Endothelial cell of umbilical vein (primary cell): Measurements from ENCODE around the gene ZNF282. TPM values are rescaled to one million over a fixed set of nuclear protein-coding genes. Genes with fewer than 3 reads are reported as not detected.
A peak's percentile ranks its signal among the peaks of the same experiment; 100 is the strongest.

Experiments used
- BruUV-seq: library from RNA; stranded (reverse); fragments of 400-500 nt; replicated peaks from 2 replicates; lab custom pipeline; 2021; lab: Mats Ljungman, UMichigan
- CTCF ChIA-PET: fragments of 300-600, 350-600 bp; sonication (Branson Sonifier 250); formaldehyde crosslinking; loops from one replicate; lab custom pipeline; 2021; ENCODE audit warnings: antibody characterized with exemption, inconsistent platforms; lab: Charles Lee
- POLR2A ChIA-PET: fragments of 300-600, 350-600 bp; sonication (Branson Sonifier 250); formaldehyde crosslinking; loops from one replicate; lab custom pipeline; 2021; ENCODE audit warnings: antibody characterized with exemption, inconsistent platforms; lab: Charles Lee
- DNase-seq: peaks from one replicate; pipeline ENCODE4 v3.0.0-alpha.2; 2011; ENCODE audit warnings: low read depth, low spot score
- FAIRE-seq: peaks from 2 replicates; lab custom pipeline; 2011; peaks lifted over from hg19 to GRCh38; lab: Jason Lieb, UNC
- H2AFZ ChIP-seq: 2 replicates; pipeline ENCODE4 v1.6.0; 2012; ENCODE audit warnings: low read depth, low read length, control low read depth, inconsistent platforms
- H3K27ac ChIP-seq: 2 replicates; pipeline ENCODE4 v1.5.1; 2011; ENCODE audit warnings: low read depth, mild to moderate bottlenecking, control low read depth, low read length, moderate library complexity; ENCODE audit not compliant: insufficient read depth
- H3K27me3 ChIP-seq, 2 experiments: 2 replicates each; pipeline versions ENCODE4 v1.6.0 to v1.6.1; 2011; ENCODE audit warnings: low read length in 2 of 2, mixed read lengths in 1 of 2; ENCODE audit not compliant: control insufficient read depth in 2 of 2, insufficient read depth in 2 of 2
- H3K36me3 ChIP-seq, 2 experiments: 2 replicates in 1 of 2; 3 replicates in 1 of 2; pipeline ENCODE4 v1.5.1; 2011; ENCODE audit warnings: low read length in 2 of 2, mild to moderate bottlenecking in 1 of 2, moderate library complexity in 1 of 2; ENCODE audit not compliant: control insufficient read depth in 2 of 2, insufficient read depth in 2 of 2; ENCODE audit errors: extremely low read depth in 1 of 2
- H3K4me1 ChIP-seq: 3 replicates; pipeline ENCODE4 v1.5.1; 2011; ENCODE audit warnings: mild to moderate bottlenecking, low read length; ENCODE audit not compliant: control insufficient read depth, insufficient read depth; ENCODE audit errors: extremely low read depth
- H3K4me2 ChIP-seq: 2 replicates; pipeline ENCODE4 v1.6.1; 2011; ENCODE audit warnings: low read length, control low read depth, mixed read lengths; ENCODE audit not compliant: insufficient read depth
- H3K4me3 ChIP-seq, 3 experiments: fragments of 200-600 bp in 1 of 3; sonication (generic), shearing (Covaris generic) in 1 of 3; replicated peaks in 1 of 3; 2 replicates each; pipeline ENCODE4 v1.5.1; 2011 to 2016; ENCODE audit warnings: control low read depth in 3 of 3, low read length in 3 of 3, mild to moderate bottlenecking in 2 of 3, inconsistent platforms in 1 of 3, low read depth in 1 of 3, moderate library complexity in 1 of 3; ENCODE audit not compliant: insufficient read depth in 1 of 3
- H3K79me2 ChIP-seq: 2 replicates; pipeline ENCODE4 v1.6.0; 2012; ENCODE audit warnings: low read length, inconsistent platforms; ENCODE audit not compliant: control insufficient read depth, insufficient read depth
- H3K9ac ChIP-seq: replicated peaks from 2 replicates; pipeline ENCODE3; 2011; ENCODE audit warnings: low read length, control low read depth; ENCODE audit not compliant: insufficient read depth; ENCODE audit errors: extremely low read depth
- H3K9me1 ChIP-seq: replicated peaks from 3 replicates; pipeline ENCODE4 v1.6.0; 2011; ENCODE audit warnings: mild to moderate bottlenecking, low read length; ENCODE audit not compliant: control insufficient read depth, insufficient read depth; ENCODE audit errors: extremely low read depth
- H3K9me3 ChIP-seq: replicated peaks from 2 replicates; pipeline ENCODE4 v1.5.1; 2012; ENCODE audit warnings: low read length, inconsistent platforms; ENCODE audit not compliant: control insufficient read depth, insufficient read depth
- H4K20me1 ChIP-seq: replicated peaks from 2 replicates; pipeline ENCODE3; 2011; ENCODE audit warnings: mild to moderate bottlenecking, low read length; ENCODE audit not compliant: control insufficient read depth, insufficient read depth; ENCODE audit errors: extremely low read depth
- EZH2 ChIP-seq: IDR thresholded peaks from 2 replicates; pipeline ENCODE4 v1.6.1; 2012; ENCODE audit warnings: borderline replicate concordance, low read depth, mild to moderate bottlenecking, moderate library complexity, low read length, inconsistent platforms; ENCODE audit not compliant: severe bottlenecking
- FOS ChIP-seq: IDR thresholded peaks from 2 replicates; pipeline ENCODE4 v1.6.1; 2011; ENCODE audit warnings: mild to moderate bottlenecking, low read length, moderate library complexity, borderline replicate concordance; ENCODE audit not compliant: insufficient read depth
- GATA2 ChIP-seq: IDR thresholded peaks from 2 replicates; pipeline ENCODE4 v1.7.0; 2011; ENCODE audit warnings: low read depth, mild to moderate bottlenecking, moderate library complexity, mixed read lengths, low read length; ENCODE audit not compliant: insufficient read length, insufficient read depth
- JUN ChIP-seq: IDR thresholded peaks from 2 replicates; pipeline ENCODE4 v1.6.1; 2011; ENCODE audit warnings: borderline replicate concordance, low read depth; ENCODE audit not compliant: insufficient read length, insufficient read depth
- MYC ChIP-seq: IDR thresholded peaks from one replicate; pipeline ENCODE4 v1.6.1; 2011; ENCODE audit warnings: mild to moderate bottlenecking, low read depth, low read length
- POLR2A ChIP-seq: IDR thresholded peaks from 2 replicates; pipeline ENCODE4 v1.6.1; 2012; ENCODE audit warnings: low read depth, mild to moderate bottlenecking, control low read depth, low read length
- POLR2AphosphoS5 ChIP-seq: IDR thresholded peaks from 2 replicates; pipeline ENCODE4 v1.6.1; 2012; ENCODE audit warnings: low read depth, mild to moderate bottlenecking, control low read depth, low read length, moderate library complexity; ENCODE audit not compliant: insufficient read depth
- dilution Hi-C: fragments of 300-500 bp; cut with MboI; formaldehyde crosslinking; loops from one replicate; pipeline ENCODE4 v1.15.0; 2019; ENCODE audit warnings: low sequenced_read_pairs; ENCODE audit not compliant: extremely low pct_ligation_motif_present
- intact Hi-C: fragments of 100-400 bp; cut with micrococcal nuclease; formaldehyde crosslinking; loops from one replicate; pipeline ENCODE4 v1.10.0; 2022
- polyA plus RNA-seq, 4 experiments: library from polyadenylated mRNA; depleted of rRNA in 3 of 4; stranded (reverse) in 3 of 4; unstranded in 1 of 4; fragments of >200 nt; gene quantifications; 2 replicates each; pipeline versions ENCODE4 v1.2.1 to v1.2.3, GENCODE V29; 2011 to 2012; ENCODE audit warnings: missing spikeins in 1 of 4
- total RNA-seq: library from RNA; stranded (reverse); gene quantifications from 2 replicates; pipeline ENCODE4 v1.2.3, GENCODE V29; 2021
- TF ChIP-seq, protein P1 (sequence below): IDR thresholded peaks from 2 replicates; pipeline ENCODE4 v1.6.1; 2011; ENCODE audit not compliant: insufficient read depth, insufficient read length
- TF ChIP-seq, protein P2 (sequence below), 2 donors: IDR thresholded peaks; 1 replicate in 1 of 2; 2 replicates in 1 of 2; pipeline ENCODE4 v1.5.1; 2011; ENCODE audit warnings: low read length in 2 of 2, mild to moderate bottlenecking in 2 of 2, moderate library complexity in 2 of 2, control low read depth in 1 of 2, inconsistent platforms in 1 of 2, low read depth in 1 of 2; ENCODE audit not compliant: insufficient read depth in 1 of 2; ENCODE audit errors: extremely low read depth in 1 of 2

ZNF282 gene
- total and polyA plus RNA-seq, 2 donors (not counting 3 experiments of a cell fraction or from before 2014, with no cell fraction given), result 20.0 to 34.4 TPM

DNA sequence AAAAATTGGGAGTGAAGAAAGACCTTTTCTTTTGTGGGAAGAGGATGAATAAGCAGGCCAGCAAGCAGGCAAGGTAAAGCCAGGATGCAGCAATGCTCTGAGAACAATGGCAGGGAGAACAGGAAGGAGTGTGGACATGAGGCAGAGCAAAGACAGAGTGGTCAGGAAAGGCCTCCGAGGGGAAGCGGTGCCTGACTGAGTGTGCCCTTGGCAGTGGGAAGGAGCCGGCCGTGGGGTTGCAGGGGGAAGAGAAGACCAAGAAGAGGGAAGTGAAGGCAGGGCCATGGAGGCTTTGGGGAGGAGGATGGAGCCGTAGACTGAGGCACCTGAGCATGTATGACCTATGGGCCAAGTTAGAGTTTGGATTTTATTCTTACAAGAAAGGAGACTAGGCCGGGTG, 22.2 kb downstream of the ZNF282 start:
- Histone ChIP-seq H3K9me3 (no peaks in the 10 kb centered on the region), H3K27ac (no peak overlapping the region), H3K9ac (no peak overlapping the region), H4K20me1 (no peaks in the 10 kb centered on the region), H3K4me2 (no peak overlapping the region), H3K4me3 (no peak overlapping the region), H2AFZ (no peak overlapping the region), H3K9me1 (no peaks in the 10 kb centered on the region), H3K4me1 (no peaks in the 10 kb centered on the region), H3K27me3 (no peaks in the 10 kb centered on the region), H3K36me3 (peaks cover 13 to 38% of the 10 kb centered on the region in 2 experiments), H3K79me2 (no peaks in the 10 kb centered on the region)
- intact Hi-C loops, result no loop called here
- TF ChIP-seq POLR2A (no peak), JUN (no peak), MYC (no peak), GATA2 (no peak), FOS (no peak), POLR2AphosphoS5 (no peak), EZH2 (no peak)
- TF ChIP-seq, protein P1, sequence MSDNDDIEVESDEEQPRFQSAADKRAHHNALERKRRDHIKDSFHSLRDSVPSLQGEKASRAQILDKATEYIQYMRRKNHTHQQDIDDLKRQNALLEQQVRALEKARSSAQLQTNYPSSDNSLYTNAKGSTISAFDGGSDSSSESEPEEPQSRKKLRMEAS, result no peak
- TF ChIP-seq, protein P2, sequence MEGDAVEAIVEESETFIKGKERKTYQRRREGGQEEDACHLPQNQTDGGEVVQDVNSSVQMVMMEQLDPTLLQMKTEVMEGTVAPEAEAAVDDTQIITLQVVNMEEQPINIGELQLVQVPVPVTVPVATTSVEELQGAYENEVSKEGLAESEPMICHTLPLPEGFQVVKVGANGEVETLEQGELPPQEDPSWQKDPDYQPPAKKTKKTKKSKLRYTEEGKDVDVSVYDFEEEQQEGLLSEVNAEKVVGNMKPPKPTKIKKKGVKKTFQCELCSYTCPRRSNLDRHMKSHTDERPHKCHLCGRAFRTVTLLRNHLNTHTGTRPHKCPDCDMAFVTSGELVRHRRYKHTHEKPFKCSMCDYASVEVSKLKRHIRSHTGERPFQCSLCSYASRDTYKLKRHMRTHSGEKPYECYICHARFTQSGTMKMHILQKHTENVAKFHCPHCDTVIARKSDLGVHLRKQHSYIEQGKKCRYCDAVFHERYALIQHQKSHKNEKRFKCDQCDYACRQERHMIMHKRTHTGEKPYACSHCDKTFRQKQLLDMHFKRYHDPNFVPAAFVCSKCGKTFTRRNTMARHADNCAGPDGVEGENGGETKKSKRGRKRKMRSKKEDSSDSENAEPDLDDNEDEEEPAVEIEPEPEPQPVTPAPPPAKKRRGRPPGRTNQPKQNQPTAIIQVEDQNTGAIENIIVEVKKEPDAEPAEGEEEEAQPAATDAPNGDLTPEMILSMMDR (IDR thresholded peaks at IDR 0.05; ENCODE audit: extremely low read depth in 1 of 2, insufficient read depth in 1 of 2, low read depth in 1 of 2, low read length in 2 of 2), result no peak
- dilution Hi-C loops, result no loop called here
- DNase-seq (peak; percentile 50), FAIRE-seq (peak; percentile 88)
- BruUV-seq, result no TSS peak
- ChIA-PET POLR2A (no interaction called here), CTCF (interaction anchor here (1.6 kb wide), 1 partner anchor 44 kb away, joined by 7 read pairs; the partner anchor contains the start of gene ZNF783)
